Inflammatory macrophage (primary cell): ENCODE data around the gene SAMD1.

Experiments used
- DNase-seq, 2 donors: peaks; one replicate each; pipeline ENCODE4 v3.0.0-alpha.2; 2020 to 2022

SAMD1 gene

DNA sequence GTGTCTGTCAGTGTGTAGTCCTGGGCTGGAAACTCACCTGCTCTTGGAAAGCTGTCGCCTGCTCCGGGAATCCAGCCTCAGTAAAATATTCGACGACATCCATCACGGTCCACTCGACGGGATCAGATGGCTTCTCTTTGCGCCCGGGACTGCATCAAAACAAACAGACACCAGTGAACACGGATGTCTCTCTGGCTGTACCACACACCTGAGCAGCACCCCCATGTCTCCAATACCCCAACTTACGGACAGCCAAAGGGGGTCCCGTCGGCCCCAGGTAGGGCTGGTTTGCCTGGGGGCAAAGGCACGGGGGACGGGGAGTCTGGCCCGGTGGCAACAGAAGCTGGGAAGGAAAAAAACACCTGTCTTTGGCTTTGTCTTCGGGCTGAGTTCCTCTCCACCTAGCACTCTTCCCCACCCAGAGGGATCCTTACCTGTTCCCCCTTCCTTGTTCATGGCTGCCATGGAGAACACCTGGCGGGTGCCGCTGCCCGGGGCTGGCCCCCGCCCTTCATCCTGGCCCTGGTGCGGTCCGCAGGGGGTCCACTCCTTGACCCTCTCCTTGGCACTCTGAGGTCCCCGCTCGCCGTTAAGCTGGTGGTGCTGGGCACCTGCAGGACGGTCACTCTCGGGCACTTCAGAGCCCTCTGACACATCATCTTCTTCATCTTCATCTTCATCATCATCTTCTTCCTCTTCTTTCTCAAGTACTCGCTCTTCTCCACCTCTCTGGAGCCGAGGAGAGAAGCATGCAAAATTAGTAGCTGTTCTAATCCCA, 1.7 kb downstream of the SAMD1 start:
- no peak for DNase-seq

- no peak for DNase-seq
Observed at GRCh38 chr19:14086098-14086497, 4.5 kb downstream of the SAMD1 start.

DNA sequence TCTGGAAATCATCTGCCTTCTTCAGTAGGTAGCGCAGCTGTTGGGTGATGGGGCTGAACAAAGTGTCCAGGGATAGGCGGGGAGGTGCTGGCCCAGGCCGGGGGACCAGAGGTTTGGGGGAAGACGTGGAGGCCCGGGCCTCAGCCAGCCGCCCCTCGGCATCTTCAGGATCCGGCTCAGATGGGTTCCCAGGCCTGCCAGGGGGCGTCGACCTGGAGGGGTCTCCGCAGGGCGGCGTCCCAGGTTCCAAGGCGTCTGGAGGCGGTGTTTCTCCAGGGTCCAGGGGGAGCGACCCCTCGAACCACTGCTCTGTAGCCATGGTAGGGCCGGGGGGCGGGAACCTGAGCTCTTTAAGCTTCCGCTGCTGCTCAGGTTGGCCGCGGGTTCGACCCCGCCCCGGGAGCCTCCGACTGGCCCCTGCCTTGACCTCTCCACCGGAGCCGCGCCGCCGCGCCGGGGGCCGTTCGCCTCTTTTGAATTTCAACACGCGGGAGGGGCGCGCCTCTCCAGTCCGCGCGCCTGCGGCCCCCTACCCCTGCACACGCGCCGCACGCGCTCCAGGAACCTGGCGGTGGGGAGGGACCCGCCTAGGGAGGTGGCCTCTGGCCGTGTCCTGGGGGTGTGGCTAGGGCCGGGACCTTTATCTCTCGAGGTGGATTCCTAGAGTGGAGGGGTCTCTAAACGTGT, 5.1 kb downstream of the SAMD1 start, which contains the start of gene C19orf67:
C19orf67 (minus strand) TSS at position 475 of the 687 bp plus-strand sequence; CDS start at position 319, 156 bp downstream.
- DNase-seq: no peak

- DNase-seq: no peak
Observed at GRCh38 chr19:14082675-14082960, 7.9 kb downstream of the SAMD1 start.

DNA sequence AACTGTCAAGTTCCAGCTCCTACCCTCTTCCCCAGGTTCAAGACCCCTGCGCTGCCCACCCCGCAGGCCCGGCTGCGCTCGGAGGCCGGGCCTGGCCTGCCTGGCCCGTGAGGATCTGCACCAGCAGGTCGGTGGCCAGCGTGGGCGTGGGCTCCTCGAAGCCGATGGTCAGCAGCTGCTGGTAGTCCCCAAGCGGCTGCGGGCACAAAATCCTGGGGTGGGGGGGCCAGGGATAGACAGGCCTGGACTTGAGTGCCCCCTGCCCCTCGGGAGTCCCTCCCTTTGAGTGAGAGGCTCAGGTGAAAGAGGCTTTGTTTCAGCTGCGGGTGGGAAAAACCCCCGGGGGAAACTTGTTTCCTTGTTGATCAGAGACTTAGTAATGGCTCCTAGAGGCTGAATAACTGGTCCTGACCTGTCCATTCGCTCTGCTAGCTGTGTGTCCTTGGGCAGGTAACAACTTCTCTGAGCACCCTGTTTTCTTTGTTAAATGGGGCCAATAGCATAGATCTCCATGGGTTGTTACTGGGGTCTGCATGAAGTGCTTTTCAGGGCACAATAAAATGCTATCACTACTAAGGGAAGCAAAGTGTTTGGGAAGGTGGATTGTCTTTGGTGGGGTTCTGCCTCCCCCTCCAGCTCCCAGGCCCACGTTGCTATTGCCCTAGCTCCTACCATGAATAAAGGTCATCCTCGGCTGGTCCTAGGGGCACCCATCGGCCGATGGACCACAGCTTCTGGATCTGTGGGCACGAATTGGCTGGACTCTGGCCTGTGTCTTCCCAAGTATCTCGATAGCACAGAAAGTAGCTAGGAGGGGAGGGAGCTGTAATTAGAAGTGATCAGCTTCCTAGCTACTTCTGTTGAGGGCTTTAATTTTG, 8.5 kb downstream of the SAMD1 start:
- peak in 1 of 2 donors; percentile 77 for DNase-seq

- peak; percentile 100 for DNase-seq
Observed at GRCh38 chr19:14080887-14081796, 9.4 kb downstream of the SAMD1 start.

GRCh38 chr19:14078411-14078810, 12.1 kb downstream of the SAMD1 start:
- peak; percentile 93 to 95 for DNase-seq

DNA sequence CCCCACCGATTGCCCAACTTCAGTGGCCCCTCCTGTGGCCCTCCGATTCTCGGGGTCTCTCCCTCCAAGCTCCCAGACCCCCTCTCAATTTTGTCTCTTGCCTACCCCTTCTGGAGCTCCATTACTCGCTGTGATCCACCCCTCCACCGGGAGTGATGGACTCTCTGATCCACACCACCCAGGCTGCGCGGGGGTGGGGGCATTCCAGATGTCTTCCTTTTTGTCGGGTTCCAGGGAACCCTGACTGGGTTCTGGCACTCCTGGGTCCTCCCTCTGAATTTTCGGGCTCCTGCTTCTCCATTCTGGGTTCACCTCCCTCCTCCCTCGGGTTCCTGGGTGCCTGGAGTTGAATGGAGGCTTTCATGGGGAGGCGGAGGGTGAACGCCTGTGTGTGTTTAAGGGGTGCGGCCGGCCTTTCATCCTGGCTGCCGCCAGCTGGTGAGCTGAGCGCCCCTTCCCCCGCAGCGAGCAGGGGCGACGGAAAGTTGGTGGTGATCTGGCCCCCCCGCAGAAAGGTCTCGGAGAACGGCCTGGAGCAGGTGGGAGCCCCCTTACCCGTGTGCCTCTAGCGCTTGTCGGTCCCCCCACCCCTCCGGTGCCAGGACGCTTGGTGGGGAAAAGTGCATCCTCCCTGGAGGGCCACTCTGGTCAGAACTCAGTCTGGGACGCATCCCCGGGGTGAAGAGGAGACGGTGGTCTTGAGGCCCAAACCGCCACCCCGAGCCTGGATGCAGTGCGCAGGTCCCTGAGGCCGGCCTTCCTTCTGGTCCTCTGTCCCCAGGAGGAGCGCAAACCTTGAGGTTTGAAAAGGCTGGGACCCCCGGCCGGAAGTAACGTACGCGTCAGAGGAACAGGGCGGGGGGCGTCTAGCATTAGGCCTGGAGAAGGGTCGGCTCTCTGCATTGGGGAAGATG, 16.4 kb downstream of the SAMD1 start:
- no peak for DNase-seq

GRCh38 chr19:14073261-14073924, 17.2 kb downstream of the SAMD1 start:
- DNase-seq: peak; percentile 62 to 84

DNA sequence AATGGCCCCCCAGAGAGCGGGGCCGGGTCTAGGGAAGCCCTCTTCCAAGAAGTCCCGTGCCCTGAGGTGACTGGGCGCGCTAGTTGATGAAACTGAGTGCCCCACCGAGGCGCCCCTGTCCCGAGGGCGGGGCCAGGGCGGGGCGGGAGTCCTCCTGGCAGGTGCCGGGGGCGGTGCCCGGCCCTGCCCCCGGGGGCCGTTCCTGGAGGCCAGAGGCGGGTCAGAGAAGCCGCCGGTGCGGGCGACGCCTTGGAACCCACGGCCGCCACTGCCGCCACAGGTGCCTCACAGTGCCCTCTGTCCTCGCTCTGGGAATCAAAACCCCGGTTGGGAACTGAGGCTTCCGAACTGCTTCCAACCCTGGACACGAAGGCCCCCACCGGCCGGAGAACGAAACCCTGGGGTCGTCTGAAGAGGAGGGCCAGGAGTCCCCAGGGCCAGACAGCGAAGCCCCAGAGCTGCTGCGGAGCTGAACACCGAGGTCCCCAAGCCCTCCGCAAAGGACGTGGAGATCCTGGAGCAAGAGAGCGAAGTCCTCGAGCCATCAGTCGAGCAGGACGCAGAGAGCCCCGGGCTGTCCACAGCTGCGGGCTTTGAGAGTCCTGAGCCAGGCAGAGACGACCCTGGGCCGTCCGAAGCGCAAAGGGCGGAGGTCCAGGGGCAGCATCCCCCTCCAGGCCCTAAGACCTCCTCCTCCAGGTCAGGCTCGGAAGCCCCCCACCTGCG, 17.9 kb downstream of the SAMD1 start, which contains the start of gene MISP3:
MISP3 (plus strand) TSS at position 252 of the 726 bp plus-strand sequence. CDS start 524 bp downstream, outside the sequence.
- peak in 1 of 2 donors; percentile 32 for DNase-seq

- no peak for DNase-seq
Observed at GRCh38 chr19:14070268-14071050, 20.1 kb downstream of the SAMD1 start.

DNA sequence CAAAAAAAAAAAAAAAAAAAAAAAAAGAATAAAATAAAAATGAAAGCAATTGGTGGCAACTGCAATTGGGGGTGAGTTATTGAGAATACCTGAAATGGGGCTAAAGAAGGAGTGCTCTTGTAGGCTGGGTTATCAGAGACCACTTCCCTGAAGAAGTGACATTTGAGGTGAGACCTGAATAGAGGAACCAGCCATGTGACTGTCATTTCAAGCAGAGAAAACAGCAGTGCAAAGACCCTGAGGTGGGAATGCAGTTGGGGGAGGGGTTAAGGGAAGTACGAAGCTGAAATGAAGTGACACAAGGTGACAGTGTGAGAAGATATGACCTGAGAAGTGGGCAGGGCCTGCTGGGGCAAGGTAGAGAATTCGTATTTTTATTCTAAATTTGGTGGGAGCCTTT, 24.4 kb downstream of the SAMD1 start:
- peak in 1 of 2 donors; percentile 11 for DNase-seq

DNA sequence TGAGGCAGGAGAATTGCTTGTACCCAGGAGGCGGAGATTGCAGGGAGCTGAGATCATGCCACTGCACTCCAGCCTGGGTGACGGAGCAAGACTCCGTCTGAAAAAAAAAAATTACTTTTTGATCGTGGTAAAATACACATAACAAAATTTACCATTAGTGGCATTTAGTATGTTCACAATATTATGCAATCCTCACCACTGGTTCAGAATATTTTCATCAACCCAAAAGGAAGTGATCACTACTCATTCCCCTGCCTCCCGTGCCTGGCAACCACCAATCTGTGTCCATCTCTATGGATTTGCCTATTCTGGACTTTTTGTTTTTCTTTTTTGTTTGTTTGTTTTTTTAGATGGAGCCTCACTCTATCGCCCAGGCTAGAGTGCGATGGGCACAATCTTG, 27.4 kb downstream of the SAMD1 start:
- DNase-seq: peak in 1 of 2 donors; percentile 30

DNA sequence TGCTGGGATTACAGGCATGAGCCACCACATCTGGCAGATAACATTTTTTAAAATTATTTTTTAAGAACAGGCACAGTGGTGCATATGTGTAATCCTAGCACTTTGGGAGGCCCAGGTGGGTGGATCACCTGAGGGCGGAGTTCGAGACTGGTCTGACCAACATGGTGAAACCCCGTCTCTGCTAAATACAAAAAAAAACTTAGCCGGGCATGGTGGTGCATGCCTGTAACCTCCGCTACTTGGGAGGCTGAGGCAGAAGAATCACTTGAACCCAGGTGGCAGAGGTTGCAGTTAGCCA, 28.0 kb downstream of the SAMD1 start:
- no peak for DNase-seq

DNA sequence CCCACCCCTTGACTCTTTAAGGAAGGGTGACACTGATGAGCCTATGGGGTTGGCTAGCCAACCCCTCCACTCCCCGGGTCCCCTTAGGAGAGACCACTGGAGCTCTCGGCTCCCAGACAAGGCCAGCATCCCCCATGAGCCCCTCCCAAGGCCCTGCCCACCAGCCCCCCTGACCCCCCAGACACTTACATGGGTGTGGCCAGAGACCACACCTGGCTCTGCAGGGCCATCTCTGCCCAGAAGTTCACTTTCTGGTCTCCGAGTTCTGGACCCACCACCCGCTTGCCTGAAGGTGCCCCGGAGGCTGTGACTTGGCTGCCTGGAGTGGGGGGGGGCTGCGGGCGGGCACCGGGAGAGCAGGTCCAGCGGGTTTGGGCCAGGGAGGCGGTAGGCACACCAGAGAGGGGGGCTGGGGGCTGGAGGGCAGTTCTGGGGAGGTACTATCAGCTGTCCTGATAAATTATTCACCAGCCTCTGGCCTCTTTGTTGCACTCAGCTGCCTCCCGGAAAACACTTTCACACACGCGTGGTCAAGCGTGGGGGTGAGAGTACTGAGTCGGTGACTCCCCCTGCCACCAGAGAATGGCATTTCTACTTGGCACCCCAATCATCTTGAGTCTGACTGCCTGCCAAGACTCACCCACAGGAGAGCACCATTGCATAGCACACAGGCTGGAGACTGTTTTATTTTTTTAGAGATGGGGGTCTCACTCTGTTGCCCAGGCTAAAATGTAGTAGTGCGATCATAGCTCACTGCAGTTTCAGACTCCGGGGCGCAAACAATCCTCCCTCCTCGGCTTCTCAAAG, 28.6 kb downstream of the SAMD1 start, which contains the start of gene PALM3:
PALM3 (minus strand) TSS at position 326 of the 807 bp plus-strand sequence; CDS start at position 230, 96 bp downstream.
- DNase-seq: no peak

- no peak for DNase-seq
Observed at GRCh38 chr19:14061081-14061749, 29.3 kb downstream of the SAMD1 start.

- DNase-seq: no peak
Observed at GRCh38 chr19:14059652-14060155, 30.8 kb downstream of the SAMD1 start.
